Fibroblast of skin of right quadriceps (primary cell): ENCODE results near the gene SNAP91.

Source experiments
- DNase-seq: peaks from one replicate; pipeline ENCODE4 v3.0.0-alpha.2; 2013

SNAP91 gene

GRCh38 chr6:83536647-83537589, 172.0 kb downstream of the SNAP91 start:
- DNase-seq = no peak

DNA sequence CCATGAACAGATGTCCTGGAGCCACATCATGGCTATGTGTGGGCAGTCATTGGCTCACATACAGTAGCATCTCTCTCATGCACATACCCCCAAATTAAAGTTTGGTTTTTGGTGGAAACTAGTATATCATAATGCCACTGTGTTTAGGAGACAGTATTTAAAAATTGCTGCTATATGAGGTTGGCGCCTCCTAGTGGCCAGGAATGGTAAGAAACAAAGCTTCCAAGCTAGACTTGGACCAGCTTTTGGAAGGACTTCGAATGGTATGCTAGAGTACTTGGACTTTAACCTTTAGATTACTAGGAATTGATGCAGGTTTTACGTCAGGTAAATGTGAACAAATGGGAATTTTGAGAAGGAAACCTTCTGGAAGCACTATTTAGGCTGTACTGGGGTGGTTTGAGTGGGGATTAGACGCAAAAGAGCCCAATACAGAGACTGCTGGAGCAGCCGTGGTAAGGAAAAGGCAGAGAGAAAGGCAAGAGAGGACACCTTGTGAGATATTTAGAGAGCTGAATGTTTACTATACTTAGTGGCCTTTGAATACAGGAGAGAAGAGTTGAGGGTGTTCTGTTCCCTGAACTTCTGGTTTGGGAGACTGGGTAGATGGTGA, 172.8 kb downstream of the SNAP91 start:
- DNase-seq = peak; percentile 23

DNA sequence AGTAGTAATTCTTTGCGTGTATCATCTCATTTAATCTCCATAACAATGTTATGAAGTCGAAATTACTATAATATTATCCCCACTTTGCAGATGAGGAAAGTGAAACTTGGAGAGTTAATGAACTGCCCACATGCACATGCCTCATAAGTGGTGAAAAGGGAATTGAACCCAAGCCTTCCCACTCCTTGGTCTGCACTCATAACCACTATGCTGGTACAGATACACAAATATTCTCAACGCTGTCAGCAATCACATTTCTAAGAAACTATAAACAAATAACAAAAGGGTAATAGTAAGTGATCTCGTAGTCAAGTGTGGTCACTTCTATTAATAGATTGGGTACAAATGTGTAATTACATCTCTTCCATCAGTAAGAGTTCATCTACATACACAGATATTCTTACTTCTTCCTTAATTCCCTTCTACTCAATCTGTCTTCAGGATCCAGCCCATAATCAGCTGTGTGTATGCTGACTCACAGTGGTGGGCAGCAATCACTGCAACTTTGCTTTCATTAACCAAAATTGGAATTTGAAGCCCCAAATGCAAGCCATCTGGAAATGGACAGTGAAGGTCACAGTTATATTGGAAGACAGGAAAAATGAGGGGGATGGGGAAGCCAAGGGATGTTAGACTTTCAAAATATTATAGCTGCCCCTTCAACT, 190.0 kb downstream of the SNAP91 start:
- peak; percentile 48 for DNase-seq

- DNase-seq = no peak
Measured at GRCh38 chr6:83517500-83517899, 191.4 kb downstream of the SNAP91 start.

DNA sequence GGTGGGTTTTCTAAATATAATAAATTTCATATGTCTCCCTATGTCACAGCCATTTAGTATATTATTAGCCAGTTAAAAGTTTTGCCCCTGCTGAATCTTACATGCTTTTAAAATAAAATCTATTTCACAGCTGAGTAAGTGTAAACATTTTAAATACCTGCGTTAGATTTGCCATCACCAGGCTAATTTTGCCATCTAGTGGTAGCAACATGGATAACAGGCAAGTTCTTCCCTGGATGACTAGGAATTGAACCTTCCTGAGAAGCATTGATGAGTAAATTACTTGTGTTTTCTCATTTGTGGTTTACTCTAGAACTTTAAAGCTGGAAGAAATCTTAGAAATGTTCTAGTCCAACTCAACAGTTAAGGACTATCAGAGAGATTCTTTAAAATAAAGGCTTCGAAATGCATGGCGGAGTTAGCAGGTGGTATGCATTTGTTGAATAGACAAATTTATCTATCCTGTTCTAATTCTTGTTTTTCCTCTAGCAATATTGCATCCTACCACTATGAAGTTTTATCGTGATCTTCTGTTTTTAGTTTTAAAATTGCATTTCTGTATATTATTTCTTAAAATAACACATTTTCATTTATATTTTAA, 193.9 kb downstream of the SNAP91 start:
- peak; percentile 58 for DNase-seq

- DNase-seq = no peak
Measured at GRCh38 chr6:83514466-83514865, 194.4 kb downstream of the SNAP91 start.

GRCh38 chr6:83511901-83512681, 196.8 kb downstream of the SNAP91 start, which contains the start of gene PRSS35:
PRSS35 (plus strand) TSS chr6:83512534; CDS start chr6:83523442, 10,908 bp downstream.
- DNase-seq = peak; percentile 40

- no peak for DNase-seq
Measured at GRCh38 chr6:83511266-83511665, 197.6 kb downstream of the SNAP91 start.

GRCh38 chr6:83510791-83511190, 198.1 kb downstream of the SNAP91 start:
- no peak for DNase-seq

GRCh38 chr6:83509441-83509840, 199.5 kb downstream of the SNAP91 start:
- no peak for DNase-seq

DNA sequence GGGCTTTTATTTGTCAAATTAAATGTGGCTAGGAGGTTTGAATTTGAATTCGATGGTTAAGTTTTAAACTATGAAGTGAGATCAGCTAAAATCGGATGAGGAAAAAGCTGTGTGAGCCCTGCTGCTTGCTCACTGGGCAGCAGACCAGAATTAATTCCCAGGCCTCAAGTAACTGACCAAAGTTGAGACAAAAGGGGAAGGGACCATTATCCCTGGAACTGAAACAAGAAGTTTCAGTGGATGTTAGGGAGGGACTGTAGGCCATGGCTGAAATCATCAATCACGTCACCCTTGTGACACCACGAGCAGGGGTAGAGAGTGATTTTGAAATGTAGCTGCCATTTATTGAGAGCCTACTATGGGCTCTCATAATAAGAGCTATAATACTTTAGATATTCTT, 203.5 kb downstream of the SNAP91 start:
- no peak for DNase-seq
